DMS114 treated with DMSO at 0.1 percent for 48 hours (cell line): Measurements from ENCODE around the gene CLEC11A.

Experiments
- DNase-seq: peaks from one replicate; lab custom pipeline; 2025; ENCODE audit not compliant: unreplicated experiment; lab: John Stamatoyannopoulos, UW

The CLEC11A gene

GRCh38 chr19:50703915-50704796 is 19.0 kb upstream of the CLEC11A start:
- DNase-seq: peak; percentile 38

GRCh38 chr19:50705422-50706019 is 17.6 kb upstream of the CLEC11A start:
- peak; percentile 45 for DNase-seq

- no peak for DNase-seq
Observed at GRCh38 chr19:50706387-50706786, 16.8 kb upstream of the CLEC11A start.

DNA sequence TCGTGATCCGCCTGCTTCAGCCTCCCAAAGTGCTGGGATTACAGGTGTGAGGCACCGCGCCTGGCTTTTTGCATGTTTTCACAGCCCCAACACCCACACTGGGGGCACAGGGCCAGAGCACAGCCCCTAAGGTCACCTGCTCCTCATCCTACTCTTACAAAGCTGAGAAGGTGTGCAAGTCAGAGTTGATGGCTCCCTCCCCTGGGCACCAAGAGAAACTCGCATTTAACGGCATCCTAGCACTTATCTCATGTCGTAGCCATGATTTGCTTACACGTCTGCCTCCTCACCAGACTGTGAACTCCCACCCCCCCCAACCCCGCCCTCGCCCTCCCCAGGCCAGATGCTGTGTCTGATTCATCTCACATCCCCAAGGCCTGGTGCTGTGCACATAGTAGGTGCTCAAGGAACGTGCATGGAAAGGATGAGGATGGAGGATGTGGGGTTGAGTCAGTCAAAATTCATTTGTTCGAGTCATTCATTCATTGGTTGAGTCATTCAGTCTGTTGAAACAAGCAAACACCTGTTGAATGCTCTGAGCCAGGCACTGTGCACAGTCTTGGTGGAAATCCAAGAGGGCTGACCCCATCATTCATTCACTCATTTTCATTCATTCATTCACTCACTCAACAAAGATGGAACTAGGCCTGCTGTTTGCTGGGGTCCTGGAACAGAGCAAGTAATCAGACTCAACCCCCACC is 14.8 kb upstream of the CLEC11A start:
- DNase-seq: no peak

DNA sequence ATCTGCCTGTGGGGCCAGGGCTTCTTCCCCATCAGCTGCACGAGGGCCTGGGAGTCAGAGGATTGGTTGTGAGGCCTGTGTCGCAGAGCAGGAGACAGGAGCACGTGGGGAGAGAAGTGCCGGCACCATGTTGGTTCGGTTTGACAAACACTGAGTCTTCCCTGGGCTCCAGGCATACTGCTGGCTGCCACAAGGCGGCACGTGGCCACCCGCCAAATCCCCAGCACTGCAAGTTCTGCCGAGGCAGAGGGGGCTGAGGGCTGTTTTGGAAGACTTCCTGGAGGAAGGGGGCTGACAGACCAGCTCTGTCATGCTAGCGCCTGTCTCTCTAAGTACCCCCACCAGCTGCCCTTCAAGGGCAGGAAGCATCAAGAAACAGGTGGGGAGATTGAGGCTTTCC is 13.1 kb upstream of the CLEC11A start:
- DNase-seq: no peak

GRCh38 chr19:50710612-50711011 is 12.6 kb upstream of the CLEC11A start:
- DNase-seq: no peak

GRCh38 chr19:50711196-50711595 is 12.0 kb upstream of the CLEC11A start:
- no peak for DNase-seq

DNA sequence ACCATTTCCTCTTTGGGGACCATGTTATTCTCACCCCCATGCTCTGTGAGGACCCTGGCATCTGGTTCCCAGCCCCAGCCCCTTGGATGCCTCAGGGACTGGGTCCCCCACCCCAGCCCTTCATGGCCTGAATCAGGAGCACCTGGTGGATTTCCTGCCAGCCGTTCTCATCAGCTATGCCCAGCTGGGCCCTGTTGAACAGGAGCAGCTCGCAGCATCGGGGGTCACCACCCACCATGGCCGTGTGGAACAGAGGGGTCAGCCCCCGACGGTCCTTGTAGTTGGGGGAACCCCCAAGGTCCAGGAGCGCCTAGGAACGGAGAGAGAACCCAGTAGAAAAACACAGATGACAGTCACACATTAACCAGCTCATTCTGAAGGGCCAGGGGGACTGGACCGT is 11.4 kb upstream of the CLEC11A start:
- no peak for DNase-seq

DNA sequence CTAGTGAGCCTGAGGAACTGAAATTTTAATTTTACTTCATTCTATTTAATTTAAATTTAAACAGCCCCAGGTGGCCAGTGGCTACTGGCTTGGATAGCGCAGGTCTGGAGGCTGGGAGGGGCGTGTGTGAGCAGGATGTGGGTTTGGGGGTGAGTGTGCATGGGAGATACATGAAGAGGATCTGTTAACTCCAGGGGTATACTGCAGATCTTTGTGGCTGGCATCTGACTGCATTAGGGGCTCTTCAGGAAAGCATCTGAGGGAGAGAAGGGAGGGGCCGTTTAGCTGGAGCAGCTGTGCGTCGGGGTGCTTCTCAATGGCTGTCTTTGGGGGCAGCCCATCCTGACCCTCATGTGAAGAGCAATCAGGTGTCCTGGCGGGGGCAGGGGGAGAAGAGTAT is 10.3 kb upstream of the CLEC11A start:
- no peak for DNase-seq

- no peak for DNase-seq
Observed at GRCh38 chr19:50713556-50714236, 9.5 kb upstream of the CLEC11A start.

GRCh38 chr19:50716178-50717025 is 6.8 kb upstream of the CLEC11A start:
- no peak for DNase-seq

DNA sequence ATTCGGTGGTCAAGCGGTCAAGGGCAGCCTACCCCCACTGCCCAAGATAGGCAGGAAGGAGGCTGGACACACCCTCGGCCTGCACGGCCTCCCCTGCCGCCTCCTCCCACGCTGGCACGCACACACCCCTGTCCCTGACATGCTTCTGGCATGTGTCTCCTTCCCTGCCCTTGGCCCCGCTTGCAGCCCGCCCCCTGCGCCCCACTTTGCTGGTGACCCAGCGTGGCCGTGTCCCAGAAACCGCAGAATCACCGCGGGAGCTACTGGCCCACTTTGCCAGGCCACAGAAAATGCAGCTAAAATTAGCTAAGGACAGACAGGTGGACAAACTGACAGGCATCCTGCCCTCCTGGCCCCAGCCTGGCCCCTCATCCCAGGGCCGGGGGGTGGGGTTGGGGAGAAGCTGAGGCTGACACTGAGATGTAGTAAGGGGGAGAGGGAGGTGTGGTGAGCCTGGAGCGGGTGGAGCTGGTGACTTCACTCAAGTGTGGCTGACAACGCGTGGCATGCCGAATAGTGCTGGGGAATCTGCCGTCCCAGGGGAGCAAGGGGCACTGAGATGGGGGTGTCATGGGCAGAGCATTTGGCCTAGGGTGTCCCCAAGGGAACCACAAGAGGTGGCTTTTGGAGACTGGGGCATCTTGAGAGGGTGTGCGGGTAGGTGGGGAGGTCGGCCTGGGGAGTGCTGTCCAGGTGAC is 6.0 kb upstream of the CLEC11A start:
- DNase-seq: no peak

DNA sequence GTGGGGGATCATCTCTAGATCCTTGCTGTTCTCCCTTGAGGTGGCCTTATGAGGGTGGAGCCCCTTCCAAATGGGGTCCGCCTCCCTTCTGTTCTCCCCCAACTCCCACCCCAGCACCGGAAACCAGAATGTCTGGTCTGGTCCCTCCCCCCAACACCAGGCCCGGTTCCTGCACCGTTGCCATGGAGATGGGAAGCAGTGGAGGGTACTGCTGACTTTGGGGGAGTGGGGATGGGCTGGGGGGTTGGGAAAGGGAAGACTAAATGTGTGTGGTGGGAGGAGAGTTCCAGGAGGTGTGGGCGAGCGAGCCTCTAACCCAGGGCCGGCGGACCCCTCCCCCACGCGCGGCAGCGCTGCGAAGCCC is 5.3 kb upstream of the CLEC11A start:
- DNase-seq: no peak

DNA sequence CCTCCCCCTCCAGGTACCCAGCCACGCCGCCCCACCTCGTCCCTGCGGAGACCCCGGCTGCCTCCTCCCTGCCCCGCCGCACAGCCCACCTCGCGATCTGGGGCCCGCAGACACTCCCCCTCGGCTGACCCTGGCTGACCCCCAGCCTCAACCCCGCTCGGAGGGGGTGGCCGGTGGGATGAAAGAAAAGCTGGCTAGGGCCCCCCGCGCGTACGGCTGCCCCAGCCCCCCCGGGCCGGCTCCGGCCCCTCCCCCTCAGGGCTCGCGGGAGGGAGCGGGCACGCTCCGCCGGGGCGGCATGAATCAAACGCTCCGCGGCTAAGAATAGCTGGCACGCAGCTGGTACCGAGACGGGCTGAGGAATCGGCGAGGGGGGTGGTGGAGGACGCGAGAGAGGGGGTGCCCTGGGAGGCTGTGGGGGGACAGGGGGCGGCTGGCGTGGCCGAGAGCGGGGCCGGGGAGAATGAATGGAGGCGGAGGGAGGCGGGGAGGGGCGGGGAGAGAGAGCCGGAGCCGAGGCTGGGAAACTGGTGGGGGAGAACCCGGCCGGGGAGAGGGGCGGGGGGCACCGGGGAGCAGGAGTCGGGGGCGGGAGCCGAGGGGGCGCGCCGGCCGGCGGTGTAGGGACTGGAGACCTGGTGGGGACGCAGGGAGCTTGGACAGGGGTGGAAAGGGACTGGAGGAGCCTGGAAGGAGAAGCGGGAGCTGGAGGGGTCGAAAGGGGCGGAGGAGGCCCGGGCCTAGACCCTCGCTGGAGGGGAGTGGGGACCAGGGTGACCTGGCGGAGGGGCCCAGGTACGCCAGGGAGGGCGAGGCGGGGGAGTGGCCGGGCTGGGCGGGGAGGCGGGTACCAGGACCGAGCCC is 4.7 kb upstream of the CLEC11A start:
- no peak for DNase-seq

- no peak for DNase-seq
Observed at GRCh38 chr19:50719119-50719435, 4.1 kb upstream of the CLEC11A start.

DNA sequence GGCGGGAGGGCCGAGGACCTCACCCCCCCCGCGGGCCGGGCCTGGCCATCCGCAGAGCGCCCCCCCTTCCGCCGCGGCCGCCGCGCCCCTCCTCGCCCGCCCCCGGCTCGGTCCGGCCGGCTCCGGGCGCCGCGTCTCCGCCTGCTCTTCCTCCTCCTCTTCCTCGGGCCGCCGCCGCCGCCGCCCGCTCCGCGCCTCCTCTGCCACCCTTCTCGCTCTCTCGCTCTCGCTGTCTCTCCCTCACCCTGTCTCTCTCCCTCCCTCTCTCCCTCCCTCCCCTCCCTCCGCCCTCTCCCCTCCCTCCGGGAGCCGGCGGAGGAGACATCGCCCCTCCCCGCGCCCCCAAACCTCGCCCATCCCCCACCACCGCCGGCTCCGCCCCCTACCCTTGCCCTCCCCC is 3.6 kb upstream of the CLEC11A start, which contains the start of gene SHANK1:
Gene SHANK1, minus strand, starts transcription at position 237 of the 400 bp plus-strand sequence. CDS start 2,883 bp downstream, outside the sequence.
- no peak for DNase-seq

- no peak for DNase-seq
Observed at GRCh38 chr19:50720181-50720920, 2.8 kb upstream of the CLEC11A start.

GRCh38 chr19:50720921-50721381 is 2.2 kb upstream of the CLEC11A start:
- no peak for DNase-seq
